GM12875 (cell line): ENCODE measurements around the gene CPSF3.

Experiments
- H3K4me3 ChIP-seq: one replicate; pipeline ENCODE4 v1.5.1; 2011; ENCODE audit warnings: low read depth, low read length, control low read depth
- TF ChIP-seq, protein P1 (sequence below): IDR thresholded peaks from 2 replicates; pipeline ENCODE4 v1.5.1; 2011; ENCODE audit warnings: low read depth, mild to moderate bottlenecking, control low read depth, inconsistent platforms, low read length, moderate library complexity, borderline replicate concordance; ENCODE audit not compliant: insufficient read depth

The CPSF3 gene

GRCh38 chr2:9461079-9461478 is 37.6 kb downstream of the CPSF3 start:
- TF ChIP-seq, protein P1, sequence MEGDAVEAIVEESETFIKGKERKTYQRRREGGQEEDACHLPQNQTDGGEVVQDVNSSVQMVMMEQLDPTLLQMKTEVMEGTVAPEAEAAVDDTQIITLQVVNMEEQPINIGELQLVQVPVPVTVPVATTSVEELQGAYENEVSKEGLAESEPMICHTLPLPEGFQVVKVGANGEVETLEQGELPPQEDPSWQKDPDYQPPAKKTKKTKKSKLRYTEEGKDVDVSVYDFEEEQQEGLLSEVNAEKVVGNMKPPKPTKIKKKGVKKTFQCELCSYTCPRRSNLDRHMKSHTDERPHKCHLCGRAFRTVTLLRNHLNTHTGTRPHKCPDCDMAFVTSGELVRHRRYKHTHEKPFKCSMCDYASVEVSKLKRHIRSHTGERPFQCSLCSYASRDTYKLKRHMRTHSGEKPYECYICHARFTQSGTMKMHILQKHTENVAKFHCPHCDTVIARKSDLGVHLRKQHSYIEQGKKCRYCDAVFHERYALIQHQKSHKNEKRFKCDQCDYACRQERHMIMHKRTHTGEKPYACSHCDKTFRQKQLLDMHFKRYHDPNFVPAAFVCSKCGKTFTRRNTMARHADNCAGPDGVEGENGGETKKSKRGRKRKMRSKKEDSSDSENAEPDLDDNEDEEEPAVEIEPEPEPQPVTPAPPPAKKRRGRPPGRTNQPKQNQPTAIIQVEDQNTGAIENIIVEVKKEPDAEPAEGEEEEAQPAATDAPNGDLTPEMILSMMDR = no peak
- no peak overlapping the region for H3K4me3 ChIP-seq

DNA sequence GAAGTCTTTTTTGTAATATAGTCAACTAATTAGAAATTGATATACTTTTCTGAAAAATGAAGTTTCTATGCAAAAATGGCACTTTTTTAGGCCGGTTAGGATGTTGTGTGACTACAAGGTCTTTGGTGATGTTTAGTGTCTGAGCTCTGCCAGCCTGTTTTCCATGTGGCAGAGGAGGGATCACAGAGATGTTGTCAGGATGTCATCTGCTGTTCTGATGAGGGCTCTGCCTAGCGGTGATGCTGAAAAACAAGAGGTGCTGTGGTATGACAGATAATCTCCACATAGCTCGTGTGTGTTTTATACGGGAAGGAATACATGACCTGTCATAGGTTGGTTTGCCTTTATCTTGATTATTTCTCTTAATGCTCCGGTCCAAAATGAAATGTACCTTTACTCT is 38.9 kb downstream of the CPSF3 start:
- TF ChIP-seq, protein P1 = no peak
- H3K4me3 ChIP-seq = no peak overlapping the region

DNA sequence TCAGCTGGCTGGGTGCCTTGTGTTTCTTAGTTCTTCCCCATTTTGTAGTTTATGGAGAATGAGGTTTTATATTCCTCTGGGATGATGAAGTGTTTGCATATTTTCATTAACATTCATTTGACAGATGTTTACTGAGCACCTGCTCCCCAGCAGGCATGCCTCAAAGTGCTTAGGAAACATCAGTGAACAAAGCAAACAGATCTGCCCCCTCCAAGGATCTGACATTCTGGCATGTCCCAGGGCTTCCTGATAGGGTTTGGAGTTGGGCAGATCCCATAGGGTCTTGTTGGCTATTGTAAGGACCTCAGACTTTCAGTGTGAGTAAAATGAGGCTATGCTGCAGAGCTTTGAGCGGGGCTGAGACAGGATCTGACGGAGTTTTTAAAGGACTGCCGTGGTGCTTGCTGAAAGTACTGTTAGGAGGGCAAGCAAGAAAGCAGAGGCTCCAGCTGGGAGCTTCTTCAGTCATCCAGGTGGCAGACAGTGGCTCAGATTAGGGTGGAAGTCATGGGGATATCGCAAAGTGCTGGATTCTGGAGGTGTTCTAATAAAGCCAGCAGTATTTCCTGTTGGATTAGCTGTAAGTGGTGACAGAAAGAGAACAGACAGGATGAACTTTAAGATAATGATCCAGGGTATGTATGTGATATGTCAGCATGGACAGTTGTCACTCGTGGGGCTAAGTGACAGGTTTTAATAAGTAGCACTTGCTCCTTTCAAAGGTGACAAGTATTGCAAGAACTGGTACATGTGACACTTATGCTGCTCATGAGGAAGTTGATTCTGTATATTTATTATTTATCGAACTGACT is 39.6 kb downstream of the CPSF3 start:
- TF ChIP-seq, protein P1 = no peak
- H3K4me3 ChIP-seq = no peak overlapping the region

- H3K4me3 ChIP-seq = no peak overlapping the region
Measured at GRCh38 chr2:9463698-9464034, 40.2 kb downstream of the CPSF3 start.

DNA sequence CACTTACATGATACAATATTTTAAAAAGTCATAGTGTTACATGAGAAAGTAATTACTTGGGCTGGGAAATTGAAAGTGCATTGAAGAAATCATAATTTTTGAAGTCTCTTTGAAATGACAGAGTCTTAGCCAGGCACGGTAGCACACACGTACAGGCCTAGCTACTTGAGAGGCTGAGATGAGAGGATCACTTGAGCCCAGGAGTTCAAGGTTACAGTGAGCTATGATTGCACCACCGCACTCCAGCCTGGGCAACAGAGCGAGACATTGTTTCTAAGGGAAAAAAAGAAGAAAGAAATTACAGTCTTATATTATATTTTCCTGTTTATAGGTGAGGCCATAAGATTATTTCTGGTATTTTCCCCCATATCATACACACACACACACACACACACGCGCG is 41.7 kb downstream of the CPSF3 start:
- no peak overlapping the region for H3K4me3 ChIP-seq
- TF ChIP-seq, protein P1 = no peak

More at GRCh38 chr2:9463698-9464034, 40.2 kb downstream of the CPSF3 start:
- TF ChIP-seq, protein P1 = no peak

DNA sequence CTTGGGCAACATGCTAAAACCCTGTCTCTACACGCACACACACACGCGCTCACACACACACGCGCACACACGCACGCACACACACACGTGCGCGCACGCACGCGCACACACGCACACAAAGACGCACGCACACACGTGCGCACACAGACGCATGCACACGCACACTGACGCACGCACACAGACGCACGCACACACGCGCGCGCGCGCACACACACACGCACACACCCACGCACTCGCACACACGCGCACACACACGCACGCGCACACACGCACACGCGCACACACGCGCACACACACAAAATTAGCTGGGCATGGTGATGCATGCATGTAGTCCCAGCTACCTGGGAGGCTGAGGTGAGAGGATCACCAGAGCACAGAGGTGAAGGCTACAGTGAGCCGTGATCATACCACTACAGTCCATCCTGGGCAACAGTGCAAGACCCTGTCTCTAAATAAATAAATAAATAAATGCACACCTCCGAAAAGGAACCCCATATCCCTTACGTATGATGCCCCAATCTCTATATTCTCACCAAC is 42.8 kb downstream of the CPSF3 start:
- H3K4me3 ChIP-seq = no peak overlapping the region
- TF ChIP-seq, protein P1 = no peak

GRCh38 chr2:9467687-9468086 is 44.2 kb downstream of the CPSF3 start:
- H3K4me3 ChIP-seq = no peak overlapping the region
- TF ChIP-seq, protein P1 = no peak
